Measurements from ENCODE around the gene TIGD7. TPM values are rescaled to one million over a fixed set of nuclear protein-coding genes. Genes with fewer than 3 reads are reported as not detected.
"Not testable (repeated sequence)": the region's sequence is repeated elsewhere in the genome, so short reads cannot be mapped to it uniquely, and the experiment has no call there.

The TIGD7 gene
- total RNA-seq, 1 experiment from 2014 or later, result 4.2 TPM

DNA sequence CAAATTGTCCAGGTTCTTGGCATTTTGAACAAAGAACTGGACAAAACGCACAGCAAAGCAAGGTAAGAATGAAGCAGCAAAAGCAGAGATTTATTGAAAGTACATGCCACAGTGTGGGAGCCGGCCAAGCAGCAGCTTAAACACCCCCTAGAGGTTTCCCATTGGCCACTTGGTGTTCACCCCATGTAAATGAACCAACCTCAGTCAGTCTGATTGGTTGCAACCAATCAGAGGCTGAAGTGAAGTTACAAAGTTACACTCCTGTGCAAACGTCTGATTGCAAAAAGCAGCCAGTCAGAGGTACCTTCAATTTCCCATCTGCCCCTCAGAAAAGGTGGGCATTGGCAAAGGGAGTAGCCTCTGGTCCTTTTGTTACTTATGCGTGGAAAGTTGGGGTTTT lies 30.7 kb downstream of the TIGD7 start:
- Histone ChIP-seq H3K27me3 (ENCODE audit: insufficient read depth, low read length) (no peaks in the 10 kb centered on the region), H4K20me1 (ENCODE audit: control insufficient read depth, insufficient read depth, insufficient read length) (no peaks in the 10 kb centered on the region), H3K4me2 (ENCODE audit: insufficient read depth, insufficient read length, low read length) (no peak overlapping the region), H3T11ph (ENCODE audit: low read length) (no peak overlapping the region), H2BK15ac (ENCODE audit: low read depth, low read length) (no peak overlapping the region), H2BK120ac (ENCODE audit: low read depth, low read length, poor library complexity, severe bottlenecking) (no peak overlapping the region), H4K5ac (ENCODE audit: insufficient read length, low read depth, low read length) (no peak overlapping the region), H3K27ac (ENCODE audit: insufficient read length, low read depth, low read length) (no peak overlapping the region), H3K14ac (ENCODE audit: insufficient read depth, low read length) (no peak overlapping the region), H4K8ac (replicated peaks; ENCODE audit: insufficient read length, low read depth, low read length) (no peak overlapping the region), H2AK5ac (ENCODE audit: insufficient read length, low read length) (no peak overlapping the region), H3K56ac (ENCODE audit: insufficient read length, low read depth, low read length) (no peak overlapping the region), H3K4me1 (ENCODE audit: insufficient read depth, low read length) (no peaks in the 10 kb centered on the region), H2AFZ (ENCODE audit: low read length) (no peak overlapping the region), H3K9ac (ENCODE audit: extremely low read depth, insufficient read length, low read length) (no peak overlapping the region), H4K91ac (ENCODE audit: insufficient read length, low read depth, low read length) (no peak overlapping the region), H2BK5ac (ENCODE audit: insufficient read length, low read length) (no peak overlapping the region), H3K79me1 (ENCODE audit: insufficient read depth, low read depth, low read length, poor library complexity, severe bottlenecking) (no peaks in the 10 kb centered on the region), H2BK20ac (ENCODE audit: low read depth, low read length, poor library complexity, severe bottlenecking) (no peak overlapping the region), H3K18ac (ENCODE audit: insufficient read length, low read depth, low read length) (no peak overlapping the region), H3K9me3 (ENCODE audit: control insufficient read depth, low read depth, low read length) (no peaks in the 10 kb centered on the region), H3K23ac (ENCODE audit: insufficient read length, low read depth, low read length) (no peak overlapping the region), H2BK12ac (ENCODE audit: insufficient read length, low read depth, low read length) (no peak overlapping the region), H3K79me2 (ENCODE audit: insufficient read depth, low read length) (no peaks in the 10 kb centered on the region), H3K4ac (ENCODE audit: low read depth, low read length) (no peak overlapping the region), H3K23me2 (ENCODE audit: insufficient read length, low read depth, low read length, poor library complexity, severe bottlenecking) (no peaks in the 10 kb centered on the region)
- Mint-ChIP-seq H3K9me3 (peaks cover 16 to 30% of the 10 kb centered on the region in 2 experiments), H3K36me3 (ENCODE audit: insufficient read depth in 1 of 3, low read depth in 3 of 3) (no peaks in the 10 kb centered on the region), H3K27ac (no peak overlapping the region), H3K4me3 (no peak overlapping the region), H3K27me3 (ENCODE audit: low read depth) (peaks cover 27% of the 10 kb centered on the region), H3K4me1 (no peaks in the 10 kb centered on the region)
- WGBS (ENCODE audit: extremely low coverage, insufficient read length, low lambda C conversion rate), result no CpG with 5 or more reads among the region's 4 CpGs
- no peak for TF ChIP-seq CTCF (conservative IDR thresholded peaks at IDR 0.05)
- no peak for DNase-seq

- H3K27me3 Mint-ChIP-seq (ENCODE audit: low read depth), result peaks cover 12% of the 10 kb centered on the region
- H3K14ac ChIP-seq (ENCODE audit: insufficient read depth, low read length), result not testable (repeated sequence)
Observed at GRCh38 chr16:3271281-3271680, 33.9 kb downstream of the TIGD7 start.

More at GRCh38 chr16:3271281-3271680, 33.9 kb downstream of the TIGD7 start:
- not testable (repeated sequence) for H2AK5ac ChIP-seq (ENCODE audit: insufficient read length, low read length); H3K4me3 Mint-ChIP-seq; H2BK20ac ChIP-seq (ENCODE audit: low read depth, low read length, poor library complexity, severe bottlenecking); H3K18ac ChIP-seq (ENCODE audit: insufficient read length, low read depth, low read length); H3K4me1 ChIP-seq (ENCODE audit: insufficient read depth, low read length); H3K4ac ChIP-seq (ENCODE audit: low read depth, low read length); H3K36me3 Mint-ChIP-seq (ENCODE audit: insufficient read depth in 1 of 3, low read depth in 3 of 3); H3K23me2 ChIP-seq (ENCODE audit: insufficient read length, low read depth, low read length, poor library complexity, severe bottlenecking); H4K91ac ChIP-seq (ENCODE audit: insufficient read length, low read depth, low read length); H3K79me1 ChIP-seq (ENCODE audit: insufficient read depth, low read depth, low read length, poor library complexity, severe bottlenecking); H3K4me2 ChIP-seq (ENCODE audit: insufficient read depth, insufficient read length, low read length); H4K8ac ChIP-seq (replicated peaks; ENCODE audit: insufficient read length, low read depth, low read length); H3K27me3 ChIP-seq (ENCODE audit: insufficient read depth, low read length); H2BK5ac ChIP-seq (ENCODE audit: insufficient read length, low read length); H3K27ac ChIP-seq (ENCODE audit: insufficient read length, low read depth, low read length); H3K4me1 Mint-ChIP-seq; H3K23ac ChIP-seq (ENCODE audit: insufficient read length, low read depth, low read length); H2AFZ ChIP-seq (ENCODE audit: low read length); H4K5ac ChIP-seq (ENCODE audit: insufficient read length, low read depth, low read length); DNase-seq; H3K9me3 ChIP-seq (ENCODE audit: control insufficient read depth, low read depth, low read length); H2BK15ac ChIP-seq (ENCODE audit: low read depth, low read length); H3K9ac ChIP-seq (ENCODE audit: extremely low read depth, insufficient read length, low read length); H3K79me2 ChIP-seq (ENCODE audit: insufficient read depth, low read length); H2BK12ac ChIP-seq (ENCODE audit: insufficient read length, low read depth, low read length); H3K27ac Mint-ChIP-seq; H3T11ph ChIP-seq (ENCODE audit: low read length); H3K56ac ChIP-seq (ENCODE audit: insufficient read length, low read depth, low read length); H4K20me1 ChIP-seq (ENCODE audit: control insufficient read depth, insufficient read depth, insufficient read length); H2BK120ac ChIP-seq (ENCODE audit: low read depth, low read length, poor library complexity, severe bottlenecking)
- WGBS (ENCODE audit: extremely low coverage, insufficient read length, low lambda C conversion rate), result no CpG with 5 or more reads among the region's 22 CpGs
- H3K9me3 Mint-ChIP-seq, result peaks cover 26 to 51% of the 10 kb centered on the region in 2 experiments

All from H9 (cell line).